ENCODE data around the gene OGT. TPM values are rescaled to one million over a fixed set of nuclear protein-coding genes. Genes with fewer than 3 reads are reported as not detected.

OGT gene
- 100 to 1,000 TPM; 175 to 256 (median 231) TPM for total RNA-seq

- Histone ChIP-seq H3K4me1 (peaks cover 0 to 15% (median 0%) of the 10 kb centered on the region in 4 donors), H3K27ac (peak within 1 kb of the TSS; percentile 69 to 94 (median 88)), H3K9me3 (no peaks in the 10 kb centered on the region), H3K36me3 (no peaks in the 10 kb centered on the region), H3K4me3 (peak within 1 kb of the TSS; percentile 41 to 76 (median 64)), H3K27me3 (no peaks in the 10 kb centered on the region)
- peak; percentile 91 to 92 for DNase-seq (ENCODE audit: low spot score in 2 of 2)
- TF ChIP-seq CTCF (IDR thresholded peaks at IDR 0.05) (peak in 1 of 5 experiments; percentile 20), POLR2A (IDR thresholded peaks at IDR 0.05) (peak; percentile 41 to 62), EP300 (IDR thresholded peaks at IDR 0.05) (peak in 1 of 2 donors; percentile 94)
- WGBS, 2 donors, result 0 to 35% methylated on average over 13 to 47 of the region's 47 CpGs
Measured at GRCh38 chrX:71532753-71533425, at the start of gene OGT. Gene OGT (plus strand): TSS chrX:71533104. CDS start chrX:71533300, 196 bp downstream.

- H3K27me3 ChIP-seq, result no peaks in the 10 kb centered on the region
- TF ChIP-seq CTCF (IDR thresholded peaks at IDR 0.05) (no peak), POLR2A (IDR thresholded peaks at IDR 0.05) (no peak), EP300 (IDR thresholded peaks at IDR 0.05) (no peak)
- H3K4me3 ChIP-seq, result no peak overlapping the region
Measured at GRCh38 chrX:71487814-71488213, 45.1 kb upstream of the OGT start.

GRCh38 chrX:71489540-71489939, 43.4 kb upstream of the OGT start:
- no peaks in the 10 kb centered on the region for H3K4me1 ChIP-seq
- no peaks in the 10 kb centered on the region for H3K9me3 ChIP-seq
- TF ChIP-seq CTCF (IDR thresholded peaks at IDR 0.05) (no peak), EP300 (IDR thresholded peaks at IDR 0.05) (no peak), POLR2A (IDR thresholded peaks at IDR 0.05) (no peak)
- no peaks in the 10 kb centered on the region for H3K36me3 ChIP-seq
- WGBS, 2 donors, result 73 to 83% methylated on average over 5 of the region's 5 CpGs
- no peaks in the 10 kb centered on the region for H3K27me3 ChIP-seq
- no peak overlapping the region for H3K4me3 ChIP-seq
- no peak overlapping the region for H3K27ac ChIP-seq
- DNase-seq (ENCODE audit: low spot score in 2 of 2), result no peak

More at GRCh38 chrX:71487814-71488213, 45.1 kb upstream of the OGT start:
- Histone ChIP-seq H3K4me1 (no peaks in the 10 kb centered on the region), H3K27ac (no peak overlapping the region), H3K36me3 (no peaks in the 10 kb centered on the region), H3K9me3 (no peaks in the 10 kb centered on the region)
- no peak for DNase-seq (ENCODE audit: low spot score in 2 of 2)

GRCh38 chrX:71492231-71493065, 40.5 kb upstream of the OGT start:
- TF ChIP-seq CTCF (IDR thresholded peaks at IDR 0.05) (no peak), EP300 (IDR thresholded peaks at IDR 0.05) (no peak), POLR2A (IDR thresholded peaks at IDR 0.05) (no peak)
- DNase-seq (ENCODE audit: low spot score in 2 of 2), result peak; percentile 16 to 21

More at GRCh38 chrX:71492231-71493065, 40.5 kb upstream of the OGT start:
- Histone ChIP-seq H3K36me3 (no peaks in the 10 kb centered on the region), H3K27ac (peak overlapping the region; percentile 6 to 75 (median 66)), H3K27me3 (no peaks in the 10 kb centered on the region), H3K4me1 (no peaks in the 10 kb centered on the region), H3K9me3 (no peaks in the 10 kb centered on the region), H3K4me3 (peak overlapping the region; percentile 44 to 61 (median 50))
- WGBS, 2 donors, result 0 to 45% methylated on average over 4 to 76 of the region's 76 CpGs

Measured in tibial nerve (tissue), 4 donors.